Activated naive CD4-positive, alpha-beta T cell treated with anti-CD3 and anti-CD28 coated beads for 36 hours (primary cell): ENCODE measurements around the gene DPM1. TPM values are rescaled to one million over a fixed set of nuclear protein-coding genes. Genes with fewer than 3 reads are reported as not detected.

ENCODE experiments used
- CTCF ChIA-PET: fragments of 350-600 bp; sonication (Branson Sonifier 250); formaldehyde crosslinking; loops from one replicate; lab custom pipeline; 2021; ENCODE audit warnings: antibody characterized with exemption; lab: Charles Lee
- DNase-seq: peaks from one replicate; pipeline ENCODE4 v3.0.0-alpha.2; 2020
- H3K27ac Mint-ChIP-seq: one replicate; pipeline ENCODE4 v1.8.0; 2021; ENCODE audit warnings: mild to moderate bottlenecking, mixed read lengths
- H3K27me3 Mint-ChIP-seq: one replicate; pipeline ENCODE4 v1.8.0; 2021; ENCODE audit warnings: low read depth, mixed read lengths
- H3K36me3 Mint-ChIP-seq: one replicate; pipeline ENCODE4 v1.8.0; 2021; ENCODE audit warnings: low read depth, mixed read lengths
- H3K4me1 Mint-ChIP-seq: one replicate; pipeline ENCODE4 v1.8.0; 2021; ENCODE audit warnings: low read depth, mixed read lengths
- H3K4me3 Mint-ChIP-seq: one replicate; pipeline ENCODE4 v1.8.0; 2021; ENCODE audit warnings: mild to moderate bottlenecking, moderate library complexity, mixed read lengths
- H3K9me3 Mint-ChIP-seq: one replicate; pipeline ENCODE4 v1.8.0; 2021; ENCODE audit warnings: mixed read lengths
- intact Hi-C: fragments of 100-400 bp; cut with micrococcal nuclease; formaldehyde crosslinking; loops from one replicate; pipeline ENCODE4 v1.15.1; 2023
- total RNA-seq, 2 experiments: library from RNA; stranded (reverse); gene quantifications; one replicate each; pipeline ENCODE4 v1.2.3, GENCODE V29; 2021

The DPM1 gene
- total RNA-seq, 2 experiments from 2014 or later = 64.8 to 66.1 TPM

- CTCF ChIA-PET = interaction anchor here (1.4 to 7.4 kb wide), 3 partner anchors 36 to 136 kb away, joined by 5 to 79 read pairs (median 6); partner anchors contain the start of gene BCAS4
- Mint-ChIP-seq H3K4me3 (no peak overlapping the region), H3K27me3 (no peaks in the 10 kb centered on the region), H3K36me3 (peaks cover 43% of the 10 kb centered on the region), H3K4me1 (peaks cover 65% of the 10 kb centered on the region), H3K9me3 (no peaks in the 10 kb centered on the region), H3K27ac (no peak overlapping the region)
- no peak for DNase-seq
- intact Hi-C loops = no loop called here
Measured at GRCh38 chr20:50926530-50926929, 31.8 kb downstream of the DPM1 start.

- H3K4me3 Mint-ChIP-seq = no peak overlapping the region
- intact Hi-C loops = no loop called here
- no peak for DNase-seq
- peaks cover 39% of the 10 kb centered on the region for H3K36me3 Mint-ChIP-seq
- H3K9me3 Mint-ChIP-seq = no peaks in the 10 kb centered on the region
- peaks cover 79% of the 10 kb centered on the region for H3K4me1 Mint-ChIP-seq
- CTCF ChIA-PET = interaction anchor here (1.7 to 7.4 kb wide), 2 partner anchors 10 to 130 kb away, joined by 7 to 79 read pairs; partner anchors contain the start of gene BCAS4
- no peak overlapping the region for H3K27ac Mint-ChIP-seq
- H3K27me3 Mint-ChIP-seq = no peaks in the 10 kb centered on the region
Measured at GRCh38 chr20:50924261-50924920, 33.9 kb downstream of the DPM1 start.

GRCh38 chr20:50921803-50922501 lies 36.4 kb downstream of the DPM1 start:
- Mint-ChIP-seq H3K9me3 (no peaks in the 10 kb centered on the region), H3K27me3 (no peaks in the 10 kb centered on the region), H3K4me3 (no peak overlapping the region), H3K27ac (peak overlapping the region; percentile 61), H3K4me1 (peaks cover 79% of the 10 kb centered on the region), H3K36me3 (peaks cover 31% of the 10 kb centered on the region)
- intact Hi-C loops = no loop called here
- DNase-seq = no peak
- CTCF ChIA-PET = interaction anchor here (1.3 to 3.9 kb wide), 3 partner anchors 8 to 128 kb away, joined by 3 to 19 read pairs (median 4); partner anchors contain the start of gene ADNP

GRCh38 chr20:50920997-50921396 lies 37.3 kb downstream of the DPM1 start:
- H3K9me3 Mint-ChIP-seq = no peaks in the 10 kb centered on the region
- no peak overlapping the region for H3K27ac Mint-ChIP-seq
- H3K27me3 Mint-ChIP-seq = no peaks in the 10 kb centered on the region
- H3K4me3 Mint-ChIP-seq = no peak overlapping the region
- intact Hi-C loops = no loop called here
- CTCF ChIA-PET = interaction anchor here (1.3 to 3.9 kb wide), 3 partner anchors 8 to 127 kb away, joined by 3 to 19 read pairs (median 4); partner anchors contain the start of gene ADNP
- DNase-seq = no peak
- peaks cover 81% of the 10 kb centered on the region for H3K4me1 Mint-ChIP-seq
- peaks cover 33% of the 10 kb centered on the region for H3K36me3 Mint-ChIP-seq

- H3K27ac Mint-ChIP-seq = no peak overlapping the region
- no peaks in the 10 kb centered on the region for H3K27me3 Mint-ChIP-seq
- H3K4me1 Mint-ChIP-seq = peaks cover 80% of the 10 kb centered on the region
- DNase-seq = no peak
- CTCF ChIA-PET = interaction anchor here (0.8 to 3.9 kb wide), 2 partner anchors 10 to 125 kb away, joined by 4 to 19 read pairs; partner anchors contain the start of gene BCAS4
- no peak overlapping the region for H3K4me3 Mint-ChIP-seq
- no peaks in the 10 kb centered on the region for H3K9me3 Mint-ChIP-seq
- intact Hi-C loops = no loop called here
- peaks cover 26% of the 10 kb centered on the region for H3K36me3 Mint-ChIP-seq
Measured at GRCh38 chr20:50919567-50919966, 38.8 kb downstream of the DPM1 start.

GRCh38 chr20:50918403-50918802 lies 39.9 kb downstream of the DPM1 start:
- intact Hi-C loops = no loop called here
- CTCF ChIA-PET = interaction anchor here (0.6 to 3.9 kb wide), 2 partner anchors 11 to 124 kb away, joined by 3 to 19 read pairs; partner anchors contain the start of gene BCAS4
- no peak overlapping the region for H3K27ac Mint-ChIP-seq
- H3K4me3 Mint-ChIP-seq = no peak overlapping the region
- H3K27me3 Mint-ChIP-seq = no peaks in the 10 kb centered on the region
- peaks cover 84% of the 10 kb centered on the region for H3K4me1 Mint-ChIP-seq
- peaks cover 26% of the 10 kb centered on the region for H3K36me3 Mint-ChIP-seq
- no peak for DNase-seq
- H3K9me3 Mint-ChIP-seq = no peaks in the 10 kb centered on the region

GRCh38 chr20:50916934-50917333 lies 41.4 kb downstream of the DPM1 start:
- Mint-ChIP-seq H3K4me1 (peaks cover 82% of the 10 kb centered on the region), H3K9me3 (no peaks in the 10 kb centered on the region), H3K27ac (peak overlapping the region; percentile 31), H3K27me3 (no peaks in the 10 kb centered on the region), H3K4me3 (no peak overlapping the region), H3K36me3 (peaks cover 27% of the 10 kb centered on the region)
- CTCF ChIA-PET = interaction anchor here (3.7 to 4.8 kb wide), 2 partner anchors 13 to 122 kb away, joined by 10 to 27 read pairs; partner anchors contain the start of gene BCAS4
- DNase-seq = no peak
- intact Hi-C loops = no loop called here

GRCh38 chr20:50916257-50916656 lies 42.1 kb downstream of the DPM1 start:
- CTCF ChIA-PET = interaction anchor here (3.7 to 4.8 kb wide), 2 partner anchors 13 to 122 kb away, joined by 10 to 27 read pairs; partner anchors contain the start of gene BCAS4
- Mint-ChIP-seq H3K27ac (peak overlapping the region; percentile 6), H3K9me3 (no peaks in the 10 kb centered on the region), H3K36me3 (peaks cover 31% of the 10 kb centered on the region), H3K27me3 (no peaks in the 10 kb centered on the region), H3K4me1 (peaks cover 82% of the 10 kb centered on the region), H3K4me3 (no peak overlapping the region)
- intact Hi-C loops = no loop called here
- DNase-seq = no peak

- intact Hi-C loops = no loop called here
- Mint-ChIP-seq H3K4me1 (peaks cover 82% of the 10 kb centered on the region), H3K27me3 (no peaks in the 10 kb centered on the region), H3K9me3 (no peaks in the 10 kb centered on the region), H3K4me3 (no peak overlapping the region), H3K27ac (no peak overlapping the region), H3K36me3 (peaks cover 34% of the 10 kb centered on the region)
- no peak for DNase-seq
- CTCF ChIA-PET = interaction anchor here (0.9 to 4.8 kb wide), 4 partner anchors 9 to 122 kb away, joined by 5 to 27 read pairs (median 8); partner anchors contain the start of gene BCAS4
Measured at GRCh38 chr20:50915424-50915823, 42.9 kb downstream of the DPM1 start.

GRCh38 chr20:50913690-50914375 lies 44.5 kb downstream of the DPM1 start:
- H3K4me3 Mint-ChIP-seq = no peak overlapping the region
- intact Hi-C loops = loop anchor here (1.0 to 5.0 kb wide), 3 partner anchors 11 to 97 kb away; no protein-coding TSS in a partner anchor
- peak; percentile 53 for DNase-seq
- H3K9me3 Mint-ChIP-seq = no peaks in the 10 kb centered on the region
- no peaks in the 10 kb centered on the region for H3K27me3 Mint-ChIP-seq
- peaks cover 34% of the 10 kb centered on the region for H3K36me3 Mint-ChIP-seq
- CTCF ChIA-PET = interaction anchor here (1.6 to 4.8 kb wide), 4 partner anchors 10 to 119 kb away, joined by 4 to 27 read pairs (median 8); partner anchors contain the start of genes ADNP and BCAS4
- peaks cover 83% of the 10 kb centered on the region for H3K4me1 Mint-ChIP-seq
- H3K27ac Mint-ChIP-seq = peak overlapping the region; percentile 80

- Mint-ChIP-seq H3K9me3 (no peaks in the 10 kb centered on the region), H3K27me3 (no peaks in the 10 kb centered on the region), H3K27ac (peak overlapping the region; percentile 73), H3K4me1 (peaks cover 70% of the 10 kb centered on the region), H3K36me3 (peaks cover 29% of the 10 kb centered on the region), H3K4me3 (no peak overlapping the region)
- no peak for DNase-seq
- CTCF ChIA-PET = interaction anchor here (1.4 to 2.2 kb wide), 3 partner anchors 18 to 121 kb away, joined by 3 to 7 read pairs (median 6); partner anchors contain the start of gene BCAS4
- intact Hi-C loops = loop anchor here (5.0 kb wide), 1 partner anchor 94 kb away; no protein-coding TSS in a partner anchor
Measured at GRCh38 chr20:50911716-50912115, 46.6 kb downstream of the DPM1 start.
